ENCODE measurements around the gene SRCIN1. TPM values are rescaled to one million over a fixed set of nuclear protein-coding genes. Genes with fewer than 3 reads are reported as not detected.

SRCIN1 gene
- total RNA-seq, 1 experiment from 2014 or later: 6.9 TPM

DNA sequence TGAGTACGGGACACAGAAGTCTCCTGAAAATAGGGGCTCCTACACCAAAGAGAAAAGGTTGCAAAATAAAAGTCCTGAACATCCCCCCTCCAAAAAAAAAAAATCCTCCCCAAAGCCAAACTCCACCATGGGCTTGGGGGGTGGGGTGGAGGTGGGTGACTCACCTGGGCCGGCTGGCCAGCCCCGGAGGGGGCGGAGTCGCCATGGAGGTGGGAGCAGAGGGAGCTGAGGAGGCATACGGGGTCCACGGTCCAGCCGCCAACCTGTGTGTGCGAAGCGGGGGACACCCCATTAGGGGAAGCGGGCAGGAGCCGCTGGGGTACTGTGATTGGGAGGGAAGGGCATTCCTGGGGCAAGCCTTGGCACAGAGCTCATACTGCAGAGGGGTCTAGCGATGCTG, 31.0 kb downstream of the SRCIN1 start:
- no peak overlapping the region for H2BK12ac ChIP-seq (ENCODE audit: insufficient read length, low read depth, low read length)
- no peak overlapping the region for H3K9ac ChIP-seq (ENCODE audit: extremely low read depth, insufficient read length, low read length)
- DNase-seq: no peak
- peaks cover 10% of the 10 kb centered on the region for H3K23me2 ChIP-seq (ENCODE audit: insufficient read length, low read depth, low read length, poor library complexity, severe bottlenecking)
- no peak overlapping the region for H3K18ac ChIP-seq (ENCODE audit: insufficient read length, low read depth, low read length)
- no peak overlapping the region for H3K4ac ChIP-seq (ENCODE audit: low read depth, low read length)
- no peak overlapping the region for H3K56ac ChIP-seq (ENCODE audit: insufficient read length, low read depth, low read length)
- no peak overlapping the region for H3K27ac ChIP-seq (ENCODE audit: insufficient read length, low read depth, low read length)
- TF ChIP-seq, protein P1, sequence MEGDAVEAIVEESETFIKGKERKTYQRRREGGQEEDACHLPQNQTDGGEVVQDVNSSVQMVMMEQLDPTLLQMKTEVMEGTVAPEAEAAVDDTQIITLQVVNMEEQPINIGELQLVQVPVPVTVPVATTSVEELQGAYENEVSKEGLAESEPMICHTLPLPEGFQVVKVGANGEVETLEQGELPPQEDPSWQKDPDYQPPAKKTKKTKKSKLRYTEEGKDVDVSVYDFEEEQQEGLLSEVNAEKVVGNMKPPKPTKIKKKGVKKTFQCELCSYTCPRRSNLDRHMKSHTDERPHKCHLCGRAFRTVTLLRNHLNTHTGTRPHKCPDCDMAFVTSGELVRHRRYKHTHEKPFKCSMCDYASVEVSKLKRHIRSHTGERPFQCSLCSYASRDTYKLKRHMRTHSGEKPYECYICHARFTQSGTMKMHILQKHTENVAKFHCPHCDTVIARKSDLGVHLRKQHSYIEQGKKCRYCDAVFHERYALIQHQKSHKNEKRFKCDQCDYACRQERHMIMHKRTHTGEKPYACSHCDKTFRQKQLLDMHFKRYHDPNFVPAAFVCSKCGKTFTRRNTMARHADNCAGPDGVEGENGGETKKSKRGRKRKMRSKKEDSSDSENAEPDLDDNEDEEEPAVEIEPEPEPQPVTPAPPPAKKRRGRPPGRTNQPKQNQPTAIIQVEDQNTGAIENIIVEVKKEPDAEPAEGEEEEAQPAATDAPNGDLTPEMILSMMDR (conservative IDR thresholded peaks at IDR 0.05): no peak
- H4K91ac ChIP-seq (ENCODE audit: insufficient read length, low read depth, low read length): no peak overlapping the region
- H2AFZ ChIP-seq (ENCODE audit: low read length): no peak overlapping the region
- H3K4me3 Mint-ChIP-seq: no peak overlapping the region
- no peak overlapping the region for H3K27ac Mint-ChIP-seq
- no peak overlapping the region for H2BK120ac ChIP-seq (ENCODE audit: low read depth, low read length, poor library complexity, severe bottlenecking)
- no peak overlapping the region for H3T11ph ChIP-seq (ENCODE audit: low read length)
- no peak overlapping the region for H2BK15ac ChIP-seq (ENCODE audit: low read depth, low read length)
- H3K9me3 Mint-ChIP-seq: no peaks in the 10 kb centered on the region
- H3K23ac ChIP-seq (ENCODE audit: insufficient read length, low read depth, low read length): no peak overlapping the region
- H3K27me3 Mint-ChIP-seq (ENCODE audit: low read depth): peaks cover 95% of the 10 kb centered on the region
- no peak overlapping the region for H4K5ac ChIP-seq (ENCODE audit: insufficient read length, low read depth, low read length)
- H3K79me1 ChIP-seq (ENCODE audit: insufficient read depth, low read depth, low read length, poor library complexity, severe bottlenecking): no peaks in the 10 kb centered on the region
- H3K4me1 Mint-ChIP-seq: peaks cover 37 to 49% of the 10 kb centered on the region in 2 experiments
- peaks cover 84% of the 10 kb centered on the region for H3K27me3 ChIP-seq (ENCODE audit: insufficient read depth, low read length)
- no peaks in the 10 kb centered on the region for H3K36me3 Mint-ChIP-seq (ENCODE audit: insufficient read depth in 1 of 3, low read depth in 3 of 3)
- H4K8ac ChIP-seq (replicated peaks; ENCODE audit: insufficient read length, low read depth, low read length): no peak overlapping the region
- H3K14ac ChIP-seq (ENCODE audit: insufficient read depth, low read length): no peak overlapping the region
- H3K4me1 ChIP-seq (ENCODE audit: insufficient read depth, low read length): no peaks in the 10 kb centered on the region
- H4K20me1 ChIP-seq (ENCODE audit: control insufficient read depth, insufficient read depth, insufficient read length): no peaks in the 10 kb centered on the region
- H3K79me2 ChIP-seq (ENCODE audit: insufficient read depth, low read length): no peaks in the 10 kb centered on the region
- no peaks in the 10 kb centered on the region for H3K9me3 ChIP-seq (ENCODE audit: control insufficient read depth, low read depth, low read length)
- H2BK5ac ChIP-seq (ENCODE audit: insufficient read length, low read length): no peak overlapping the region
- H3K4me2 ChIP-seq (ENCODE audit: insufficient read depth, insufficient read length, low read length): no peak overlapping the region
- H2BK20ac ChIP-seq (ENCODE audit: low read depth, low read length, poor library complexity, severe bottlenecking): no peak overlapping the region
- H2AK5ac ChIP-seq (ENCODE audit: insufficient read length, low read length): no peak overlapping the region
- WGBS (ENCODE audit: extremely low coverage, insufficient read length, low lambda C conversion rate): no CpG with 5 or more reads among the region's 13 CpGs

All from H9 (cell line).